ENCODE data around the gene BTF3. TPM values are rescaled to one million over a fixed set of nuclear protein-coding genes. Genes with fewer than 3 reads are reported as not detected.

The BTF3 gene
- total and polyA plus RNA-seq, 2 donors (not counting 3 experiments of a cell fraction or from before 2014, with no cell fraction given), result 325 to 637 TPM

DNA sequence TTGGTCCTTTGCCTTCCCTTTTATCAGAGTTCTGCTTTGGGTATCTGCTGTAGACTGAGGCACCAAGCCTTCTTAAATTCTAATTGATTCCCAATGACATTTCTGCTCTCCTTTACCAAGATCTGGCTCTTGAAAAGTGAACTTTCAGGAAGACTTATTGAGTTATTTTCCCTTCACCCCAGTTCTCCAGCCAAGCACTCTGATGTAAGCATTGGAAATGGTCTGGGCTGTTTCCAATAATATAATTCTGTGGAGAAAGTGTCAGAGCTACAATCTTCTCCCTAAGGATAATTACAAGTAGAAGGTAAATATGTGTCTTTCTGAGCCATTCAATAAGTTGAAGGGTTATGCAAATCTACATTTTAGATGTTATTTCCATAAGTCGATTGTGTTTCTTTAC, 30.8 kb downstream of the BTF3 start:
- Histone ChIP-seq H3K9me3 (replicated peaks; ENCODE audit: control insufficient read depth, insufficient read depth, low read length) (no peaks in the 10 kb centered on the region), H3K27me3 (ENCODE audit: control insufficient read depth in 2 of 2, insufficient read depth in 2 of 2, low read length in 2 of 2) (peaks cover 9 to 33% of the 10 kb centered on the region in 2 experiments), H3K9me1 (replicated peaks; ENCODE audit: control insufficient read depth, extremely low read depth, insufficient read depth, low read length) (no peaks in the 10 kb centered on the region), H2AFZ (ENCODE audit: low read depth, low read length) (no peak overlapping the region), H3K4me2 (ENCODE audit: insufficient read depth, low read length) (no peak overlapping the region), H3K9ac (replicated peaks; ENCODE audit: extremely low read depth, insufficient read depth, low read length) (no peak overlapping the region), H3K36me3 (ENCODE audit: control insufficient read depth in 2 of 2, extremely low read depth in 1 of 2, insufficient read depth in 2 of 2, low read length in 2 of 2) (no peaks in the 10 kb centered on the region), H3K79me2 (ENCODE audit: control insufficient read depth, insufficient read depth, low read length) (no peaks in the 10 kb centered on the region), H4K20me1 (replicated peaks; ENCODE audit: control insufficient read depth, extremely low read depth, insufficient read depth, low read length) (no peaks in the 10 kb centered on the region), H3K27ac (ENCODE audit: insufficient read depth, low read depth, low read length) (no peak overlapping the region), H3K4me3 (replicated peaks in 1 of 3; ENCODE audit: insufficient read depth in 1 of 3, low read depth in 1 of 3, low read length in 3 of 3) (no peak overlapping the region), H3K4me1 (ENCODE audit: control insufficient read depth, extremely low read depth, insufficient read depth, low read length) (peaks cover 2% of the 10 kb centered on the region)
- dilution Hi-C loops (cut with MboI; ENCODE audit: extremely low pct_ligation_motif_present, low sequenced_read_pairs) (no loop called here), intact Hi-C loops (cut with micrococcal nuclease) (no loop called here)
- ChIA-PET CTCF (no interaction called here), POLR2A (no interaction called here)
- BruUV-seq (replicated peaks), result no TSS peak
- TF ChIP-seq EZH2 (IDR thresholded peaks at IDR 0.05; ENCODE audit: borderline replicate concordance, low read depth, low read length, severe bottlenecking) (no peak), POLR2AphosphoS5 (IDR thresholded peaks at IDR 0.05; ENCODE audit: insufficient read depth, low read depth, low read length) (no peak), FOS (IDR thresholded peaks at IDR 0.05; ENCODE audit: borderline replicate concordance, insufficient read depth, low read length) (no peak), GATA2 (IDR thresholded peaks at IDR 0.05; ENCODE audit: insufficient read depth, insufficient read length, low read depth, low read length) (no peak), MYC (IDR thresholded peaks at IDR 0.05; ENCODE audit: low read depth, low read length) (no peak)
- TF ChIP-seq, protein P1, sequence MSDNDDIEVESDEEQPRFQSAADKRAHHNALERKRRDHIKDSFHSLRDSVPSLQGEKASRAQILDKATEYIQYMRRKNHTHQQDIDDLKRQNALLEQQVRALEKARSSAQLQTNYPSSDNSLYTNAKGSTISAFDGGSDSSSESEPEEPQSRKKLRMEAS (IDR thresholded peaks at IDR 0.05; ENCODE audit: insufficient read depth, insufficient read length), result no peak
- no peak for FAIRE-seq
- DNase-seq (ENCODE audit: low read depth, low spot score), result no peak

DNA sequence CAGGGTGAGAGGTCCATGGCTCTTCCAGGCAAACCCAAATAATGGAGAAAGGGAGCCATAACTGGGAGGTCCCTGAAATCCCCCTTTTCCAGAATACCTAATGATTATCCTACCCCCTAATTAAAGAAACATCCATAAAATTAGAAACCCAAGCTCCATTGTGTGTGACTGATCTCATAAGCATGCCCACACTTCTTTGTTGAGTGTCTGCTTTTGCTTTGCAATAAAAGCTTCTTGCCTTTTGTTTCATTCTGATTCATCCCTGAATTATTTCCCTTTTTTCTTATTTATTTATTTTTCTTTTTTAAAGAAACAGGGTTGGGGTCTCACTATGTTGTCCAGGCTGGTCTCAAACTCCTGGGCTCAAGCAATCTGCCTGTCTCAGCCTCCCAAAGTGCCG, 33.1 kb downstream of the BTF3 start:
- Histone ChIP-seq H2AFZ (ENCODE audit: low read depth, low read length) (no peak overlapping the region), H3K4me1 (ENCODE audit: control insufficient read depth, extremely low read depth, insufficient read depth, low read length) (peaks cover 2% of the 10 kb centered on the region), H3K27me3 (ENCODE audit: control insufficient read depth in 2 of 2, insufficient read depth in 2 of 2, low read length in 2 of 2) (peaks cover 11 to 38% of the 10 kb centered on the region in 2 experiments), H3K79me2 (ENCODE audit: control insufficient read depth, insufficient read depth, low read length) (no peaks in the 10 kb centered on the region), H3K36me3 (ENCODE audit: control insufficient read depth in 2 of 2, extremely low read depth in 1 of 2, insufficient read depth in 2 of 2, low read length in 2 of 2) (no peaks in the 10 kb centered on the region), H4K20me1 (replicated peaks; ENCODE audit: control insufficient read depth, extremely low read depth, insufficient read depth, low read length) (no peaks in the 10 kb centered on the region), H3K9me3 (replicated peaks; ENCODE audit: control insufficient read depth, insufficient read depth, low read length) (no peaks in the 10 kb centered on the region), H3K27ac (ENCODE audit: insufficient read depth, low read depth, low read length) (no peak overlapping the region), H3K4me2 (ENCODE audit: insufficient read depth, low read length) (no peak overlapping the region), H3K9me1 (replicated peaks; ENCODE audit: control insufficient read depth, extremely low read depth, insufficient read depth, low read length) (no peaks in the 10 kb centered on the region), H3K4me3 (replicated peaks in 1 of 3; ENCODE audit: insufficient read depth in 1 of 3, low read depth in 1 of 3, low read length in 3 of 3) (no peak overlapping the region), H3K9ac (replicated peaks; ENCODE audit: extremely low read depth, insufficient read depth, low read length) (no peak overlapping the region)
- DNase-seq (ENCODE audit: low read depth, low spot score) (no peak), FAIRE-seq (peak; percentile 31)
- BruUV-seq (replicated peaks), result no TSS peak
- CTCF ChIA-PET, result interaction anchor here (1.1 to 2.4 kb wide), 4 partner anchors 8 to 24 kb away, joined by 3 to 8 read pairs (median 4); no protein-coding TSS in a partner anchor
- intact Hi-C loops (cut with micrococcal nuclease), result no loop called here
- dilution Hi-C loops (cut with MboI; ENCODE audit: extremely low pct_ligation_motif_present, low sequenced_read_pairs), result no loop called here
- POLR2A ChIA-PET, result no interaction called here
- TF ChIP-seq GATA2 (IDR thresholded peaks at IDR 0.05; ENCODE audit: insufficient read depth, insufficient read length, low read depth, low read length) (no peak), POLR2A (IDR thresholded peaks at IDR 0.05; ENCODE audit: low read depth, low read length) (no peak), EZH2 (IDR thresholded peaks at IDR 0.05; ENCODE audit: borderline replicate concordance, low read depth, low read length, severe bottlenecking) (no peak), MYC (IDR thresholded peaks at IDR 0.05; ENCODE audit: low read depth, low read length) (no peak), FOS (IDR thresholded peaks at IDR 0.05; ENCODE audit: borderline replicate concordance, insufficient read depth, low read length) (no peak), POLR2AphosphoS5 (IDR thresholded peaks at IDR 0.05; ENCODE audit: insufficient read depth, low read depth, low read length) (no peak), JUN (IDR thresholded peaks at IDR 0.05; ENCODE audit: borderline replicate concordance, insufficient read depth, insufficient read length, low read depth) (no peak)
- TF ChIP-seq, protein P2, sequence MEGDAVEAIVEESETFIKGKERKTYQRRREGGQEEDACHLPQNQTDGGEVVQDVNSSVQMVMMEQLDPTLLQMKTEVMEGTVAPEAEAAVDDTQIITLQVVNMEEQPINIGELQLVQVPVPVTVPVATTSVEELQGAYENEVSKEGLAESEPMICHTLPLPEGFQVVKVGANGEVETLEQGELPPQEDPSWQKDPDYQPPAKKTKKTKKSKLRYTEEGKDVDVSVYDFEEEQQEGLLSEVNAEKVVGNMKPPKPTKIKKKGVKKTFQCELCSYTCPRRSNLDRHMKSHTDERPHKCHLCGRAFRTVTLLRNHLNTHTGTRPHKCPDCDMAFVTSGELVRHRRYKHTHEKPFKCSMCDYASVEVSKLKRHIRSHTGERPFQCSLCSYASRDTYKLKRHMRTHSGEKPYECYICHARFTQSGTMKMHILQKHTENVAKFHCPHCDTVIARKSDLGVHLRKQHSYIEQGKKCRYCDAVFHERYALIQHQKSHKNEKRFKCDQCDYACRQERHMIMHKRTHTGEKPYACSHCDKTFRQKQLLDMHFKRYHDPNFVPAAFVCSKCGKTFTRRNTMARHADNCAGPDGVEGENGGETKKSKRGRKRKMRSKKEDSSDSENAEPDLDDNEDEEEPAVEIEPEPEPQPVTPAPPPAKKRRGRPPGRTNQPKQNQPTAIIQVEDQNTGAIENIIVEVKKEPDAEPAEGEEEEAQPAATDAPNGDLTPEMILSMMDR (IDR thresholded peaks at IDR 0.05; ENCODE audit: extremely low read depth in 1 of 2, insufficient read depth in 1 of 2, low read depth in 1 of 2, low read length in 2 of 2), result no peak
- TF ChIP-seq, protein P1 (IDR thresholded peaks at IDR 0.05; ENCODE audit: insufficient read depth, insufficient read length), result no peak

Data from endothelial cell of umbilical vein (primary cell).